Coronary artery (tissue), 2 donors: ENCODE measurements around the gene TSHZ1.

Experiments used
- DNase-seq: peaks from one replicate; pipeline ENCODE4 v3.0.0-alpha.2; 2017; ENCODE audit warnings: low spot score
- H3K27ac ChIP-seq, 2 donors: fragments of 200-600 bp; sonication (generic); one replicate each; pipeline ENCODE4 v1.5.1; 2016 to 2019
- H3K4me3 ChIP-seq: fragments of 200-600 bp; sonication (generic); 2 replicates; pipeline ENCODE4 v1.5.1; 2016; ENCODE audit warnings: mild to moderate bottlenecking, moderate library complexity
- TF ChIP-seq, protein P1 (sequence below): fragments of 200-600 bp; sonication (generic); IDR thresholded peaks from one replicate; pipeline ENCODE4 v1.5.1; 2019; ENCODE audit warnings: antibody characterized with exemption

The TSHZ1 gene

GRCh38 chr18:75200071-75200470 is 10.5 kb upstream of the TSHZ1 start:
- DNase-seq: no peak
- no peak overlapping the region for H3K27ac ChIP-seq
- TF ChIP-seq, protein P1, sequence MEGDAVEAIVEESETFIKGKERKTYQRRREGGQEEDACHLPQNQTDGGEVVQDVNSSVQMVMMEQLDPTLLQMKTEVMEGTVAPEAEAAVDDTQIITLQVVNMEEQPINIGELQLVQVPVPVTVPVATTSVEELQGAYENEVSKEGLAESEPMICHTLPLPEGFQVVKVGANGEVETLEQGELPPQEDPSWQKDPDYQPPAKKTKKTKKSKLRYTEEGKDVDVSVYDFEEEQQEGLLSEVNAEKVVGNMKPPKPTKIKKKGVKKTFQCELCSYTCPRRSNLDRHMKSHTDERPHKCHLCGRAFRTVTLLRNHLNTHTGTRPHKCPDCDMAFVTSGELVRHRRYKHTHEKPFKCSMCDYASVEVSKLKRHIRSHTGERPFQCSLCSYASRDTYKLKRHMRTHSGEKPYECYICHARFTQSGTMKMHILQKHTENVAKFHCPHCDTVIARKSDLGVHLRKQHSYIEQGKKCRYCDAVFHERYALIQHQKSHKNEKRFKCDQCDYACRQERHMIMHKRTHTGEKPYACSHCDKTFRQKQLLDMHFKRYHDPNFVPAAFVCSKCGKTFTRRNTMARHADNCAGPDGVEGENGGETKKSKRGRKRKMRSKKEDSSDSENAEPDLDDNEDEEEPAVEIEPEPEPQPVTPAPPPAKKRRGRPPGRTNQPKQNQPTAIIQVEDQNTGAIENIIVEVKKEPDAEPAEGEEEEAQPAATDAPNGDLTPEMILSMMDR: no peak
- H3K4me3 ChIP-seq: no peak overlapping the region

- no peak for DNase-seq
- Histone ChIP-seq H3K4me3 (no peak overlapping the region), H3K27ac (no peak overlapping the region)
- TF ChIP-seq, protein P1: no peak
Observed at GRCh38 chr18:75200605-75201280, 9.9 kb upstream of the TSHZ1 start.

DNA sequence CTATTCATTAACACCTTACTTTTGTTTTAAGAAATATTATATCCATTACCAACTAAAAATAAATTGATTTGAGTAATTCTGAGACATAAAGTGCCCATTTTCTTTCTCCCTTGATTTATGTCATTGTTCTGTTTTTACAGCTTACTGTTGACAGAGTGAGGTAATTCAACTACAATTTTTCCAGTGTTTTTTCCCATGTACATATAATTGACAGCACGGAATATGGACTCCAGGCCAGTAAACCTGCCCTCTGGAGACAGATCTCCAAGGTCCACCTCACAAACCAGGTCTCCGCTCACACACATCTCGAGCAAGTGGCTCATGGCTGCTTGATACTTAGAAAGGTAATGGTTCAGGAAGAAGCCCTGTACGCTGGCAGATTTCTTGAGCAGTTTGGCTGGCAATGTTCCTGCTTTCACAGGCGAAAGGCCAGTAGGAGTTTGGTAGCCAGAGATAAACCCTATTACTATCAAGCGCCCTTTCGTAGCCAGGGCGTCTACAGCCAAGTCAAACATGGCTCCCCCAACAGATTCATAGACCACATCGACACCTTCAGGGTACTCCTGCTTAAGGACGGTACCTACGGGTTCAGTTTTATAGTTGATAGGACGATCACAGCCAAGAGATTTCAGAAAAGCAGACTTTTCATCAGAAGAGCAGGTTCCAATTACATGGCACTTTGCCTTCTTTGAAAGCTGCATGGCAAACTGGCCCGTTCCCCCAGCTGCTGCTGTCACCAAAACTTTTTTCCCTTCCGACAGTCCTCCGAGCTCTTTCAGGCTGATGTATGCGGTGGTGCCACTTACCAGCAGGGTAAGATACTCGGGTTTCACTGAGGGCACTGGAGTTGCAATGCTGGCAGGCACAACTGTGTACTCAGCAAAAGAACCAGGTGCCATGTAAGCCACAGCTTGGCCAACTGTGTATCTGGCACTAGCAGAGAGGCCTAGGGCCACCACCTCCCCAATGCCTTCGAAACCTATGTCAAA is 9.0 kb upstream of the TSHZ1 start:
- no peak for DNase-seq
- TF ChIP-seq, protein P1: no peak
- Histone ChIP-seq H3K27ac (no peak overlapping the region), H3K4me3 (no peak overlapping the region)

DNA sequence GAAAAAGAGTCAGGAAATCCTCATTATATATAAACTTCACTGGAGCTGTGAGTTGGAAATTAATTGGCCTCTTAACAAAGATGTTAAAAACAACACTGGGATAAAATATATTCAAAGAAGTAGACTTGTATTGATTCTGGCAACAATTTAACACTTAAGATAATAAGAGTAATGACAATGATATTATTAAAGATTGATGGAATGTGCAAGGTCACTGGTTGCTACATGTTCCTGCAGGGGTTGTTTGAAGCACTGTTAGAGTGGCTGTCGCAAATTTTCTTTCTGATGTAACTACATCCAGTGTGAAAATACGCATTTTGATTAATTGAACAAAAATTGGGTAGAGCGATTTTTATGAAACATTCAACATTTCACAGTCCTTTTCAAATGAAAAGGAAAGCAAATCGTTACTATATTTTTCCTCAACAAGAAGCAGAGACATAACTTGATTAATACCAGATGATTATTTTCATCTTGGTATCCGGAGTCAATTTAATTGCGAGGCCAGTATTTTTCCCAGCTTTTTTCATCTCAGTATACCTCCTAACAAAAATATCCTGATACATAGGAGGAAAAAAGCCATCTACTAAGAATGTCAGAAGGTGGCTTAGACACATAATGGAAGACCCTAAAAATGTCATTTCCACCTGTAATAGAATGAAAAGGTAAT is 7.8 kb upstream of the TSHZ1 start:
- H3K4me3 ChIP-seq: no peak overlapping the region
- TF ChIP-seq, protein P1: no peak
- no peak for DNase-seq
- H3K27ac ChIP-seq: no peak overlapping the region

GRCh38 chr18:75203416-75204268 is 7.0 kb upstream of the TSHZ1 start:
- H3K27ac ChIP-seq: no peak overlapping the region
- DNase-seq: no peak
- TF ChIP-seq, protein P1: no peak
- peak overlapping the region; percentile 67 for H3K4me3 ChIP-seq

DNA sequence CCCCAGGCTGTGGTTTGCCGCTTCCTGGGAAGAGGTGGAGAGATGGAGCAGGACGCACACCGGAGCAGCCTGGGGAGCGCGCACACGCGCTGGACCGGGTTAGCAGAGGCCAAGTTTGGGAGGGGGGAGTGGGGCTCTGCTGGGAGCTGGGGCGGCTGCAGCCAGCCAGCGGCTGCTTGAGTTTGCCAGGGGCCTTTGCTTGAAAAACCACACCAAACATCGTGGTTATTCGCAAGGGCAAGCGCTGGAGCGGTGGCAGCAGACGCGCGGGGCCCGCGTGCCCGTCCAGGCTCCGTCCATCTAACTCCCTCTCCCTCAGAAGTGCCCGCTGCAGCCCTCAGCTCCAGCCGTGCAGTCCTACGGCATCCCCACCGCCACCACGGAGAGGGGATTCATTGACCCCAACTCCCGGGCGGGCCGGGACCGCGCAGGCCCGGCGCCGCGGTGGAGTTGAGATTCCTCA is 6.3 kb upstream of the TSHZ1 start:
- DNase-seq: no peak
- Histone ChIP-seq H3K4me3 (peak overlapping the region; percentile 67), H3K27ac (no peak overlapping the region)
- TF ChIP-seq, protein P1: no peak
